Measurements from ENCODE around the gene BUD23.

DNA sequence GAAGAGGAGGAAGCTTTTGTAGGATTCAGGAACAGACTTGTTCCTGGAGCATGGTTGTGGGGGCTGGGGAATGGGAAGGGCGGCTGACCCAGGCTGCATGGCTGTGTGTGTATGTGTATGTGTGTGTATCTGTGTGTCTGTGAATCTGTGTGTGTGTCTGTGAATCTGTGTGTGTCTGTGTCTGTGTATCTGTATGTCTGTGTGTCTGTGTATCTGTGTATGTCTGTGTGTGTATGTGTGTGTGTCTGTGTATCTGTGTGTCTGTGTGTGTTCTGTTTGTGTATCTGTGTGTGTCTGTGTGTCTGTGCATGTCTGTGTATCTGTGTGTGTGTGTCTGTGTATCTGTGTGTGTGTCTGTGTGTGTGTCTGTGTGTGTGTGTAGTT, 42.7 kb downstream of the BUD23 start:
- no peak for TF ChIP-seq CREB1 (CRISPR knock-in tag; IDR thresholded peaks at IDR 0.05; ENCODE audit: low read depth)
- TF ChIP-seq, protein P1, sequence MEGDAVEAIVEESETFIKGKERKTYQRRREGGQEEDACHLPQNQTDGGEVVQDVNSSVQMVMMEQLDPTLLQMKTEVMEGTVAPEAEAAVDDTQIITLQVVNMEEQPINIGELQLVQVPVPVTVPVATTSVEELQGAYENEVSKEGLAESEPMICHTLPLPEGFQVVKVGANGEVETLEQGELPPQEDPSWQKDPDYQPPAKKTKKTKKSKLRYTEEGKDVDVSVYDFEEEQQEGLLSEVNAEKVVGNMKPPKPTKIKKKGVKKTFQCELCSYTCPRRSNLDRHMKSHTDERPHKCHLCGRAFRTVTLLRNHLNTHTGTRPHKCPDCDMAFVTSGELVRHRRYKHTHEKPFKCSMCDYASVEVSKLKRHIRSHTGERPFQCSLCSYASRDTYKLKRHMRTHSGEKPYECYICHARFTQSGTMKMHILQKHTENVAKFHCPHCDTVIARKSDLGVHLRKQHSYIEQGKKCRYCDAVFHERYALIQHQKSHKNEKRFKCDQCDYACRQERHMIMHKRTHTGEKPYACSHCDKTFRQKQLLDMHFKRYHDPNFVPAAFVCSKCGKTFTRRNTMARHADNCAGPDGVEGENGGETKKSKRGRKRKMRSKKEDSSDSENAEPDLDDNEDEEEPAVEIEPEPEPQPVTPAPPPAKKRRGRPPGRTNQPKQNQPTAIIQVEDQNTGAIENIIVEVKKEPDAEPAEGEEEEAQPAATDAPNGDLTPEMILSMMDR (conservative IDR thresholded peaks at IDR 0.05; ENCODE audit: low read depth in 2 of 2) = no peak
- no peak for TF ChIP-seq EZH2 (IDR thresholded peaks at IDR 0.05; ENCODE audit: low read depth, unreplicated experiment)
- TF ChIP-seq JUNB (IDR thresholded peaks at IDR 0.05; ENCODE audit: unreplicated experiment) = no peak
- no peak for TF ChIP-seq POLR2AphosphoS5 (IDR thresholded peaks at IDR 0.05; ENCODE audit: low read depth)
- TF ChIP-seq, protein P2, sequence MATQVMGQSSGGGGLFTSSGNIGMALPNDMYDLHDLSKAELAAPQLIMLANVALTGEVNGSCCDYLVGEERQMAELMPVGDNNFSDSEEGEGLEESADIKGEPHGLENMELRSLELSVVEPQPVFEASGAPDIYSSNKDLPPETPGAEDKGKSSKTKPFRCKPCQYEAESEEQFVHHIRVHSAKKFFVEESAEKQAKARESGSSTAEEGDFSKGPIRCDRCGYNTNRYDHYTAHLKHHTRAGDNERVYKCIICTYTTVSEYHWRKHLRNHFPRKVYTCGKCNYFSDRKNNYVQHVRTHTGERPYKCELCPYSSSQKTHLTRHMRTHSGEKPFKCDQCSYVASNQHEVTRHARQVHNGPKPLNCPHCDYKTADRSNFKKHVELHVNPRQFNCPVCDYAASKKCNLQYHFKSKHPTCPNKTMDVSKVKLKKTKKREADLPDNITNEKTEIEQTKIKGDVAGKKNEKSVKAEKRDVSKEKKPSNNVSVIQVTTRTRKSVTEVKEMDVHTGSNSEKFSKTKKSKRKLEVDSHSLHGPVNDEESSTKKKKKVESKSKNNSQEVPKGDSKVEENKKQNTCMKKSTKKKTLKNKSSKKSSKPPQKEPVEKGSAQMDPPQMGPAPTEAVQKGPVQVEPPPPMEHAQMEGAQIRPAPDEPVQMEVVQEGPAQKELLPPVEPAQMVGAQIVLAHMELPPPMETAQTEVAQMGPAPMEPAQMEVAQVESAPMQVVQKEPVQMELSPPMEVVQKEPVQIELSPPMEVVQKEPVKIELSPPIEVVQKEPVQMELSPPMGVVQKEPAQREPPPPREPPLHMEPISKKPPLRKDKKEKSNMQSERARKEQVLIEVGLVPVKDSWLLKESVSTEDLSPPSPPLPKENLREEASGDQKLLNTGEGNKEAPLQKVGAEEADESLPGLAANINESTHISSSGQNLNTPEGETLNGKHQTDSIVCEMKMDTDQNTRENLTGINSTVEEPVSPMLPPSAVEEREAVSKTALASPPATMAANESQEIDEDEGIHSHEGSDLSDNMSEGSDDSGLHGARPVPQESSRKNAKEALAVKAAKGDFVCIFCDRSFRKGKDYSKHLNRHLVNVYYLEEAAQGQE (IDR thresholded peaks at IDR 0.05; ENCODE audit: unreplicated experiment) = no peak
- no peak for TF ChIP-seq ZNF114 (CRISPR knock-in tag; IDR thresholded peaks at IDR 0.05)
- TF ChIP-seq, protein P3, sequence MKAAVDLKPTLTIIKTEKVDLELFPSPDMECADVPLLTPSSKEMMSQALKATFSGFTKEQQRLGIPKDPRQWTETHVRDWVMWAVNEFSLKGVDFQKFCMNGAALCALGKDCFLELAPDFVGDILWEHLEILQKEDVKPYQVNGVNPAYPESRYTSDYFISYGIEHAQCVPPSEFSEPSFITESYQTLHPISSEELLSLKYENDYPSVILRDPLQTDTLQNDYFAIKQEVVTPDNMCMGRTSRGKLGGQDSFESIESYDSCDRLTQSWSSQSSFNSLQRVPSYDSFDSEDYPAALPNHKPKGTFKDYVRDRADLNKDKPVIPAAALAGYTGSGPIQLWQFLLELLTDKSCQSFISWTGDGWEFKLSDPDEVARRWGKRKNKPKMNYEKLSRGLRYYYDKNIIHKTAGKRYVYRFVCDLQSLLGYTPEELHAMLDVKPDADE (IDR thresholded peaks at IDR 0.05) = no peak
- no peak for TF ChIP-seq EZH2phosphoT487 (IDR thresholded peaks at IDR 0.05; ENCODE audit: unreplicated experiment)
- TF ChIP-seq STAT1 (IDR thresholded peaks at IDR 0.05; ENCODE audit: unreplicated experiment) = no peak
- TF ChIP-seq NANOG (IDR thresholded peaks at IDR 0.05; ENCODE audit: borderline replicate concordance) = no peak

All from GM23338 (cell line).